Type B pancreatic cell (in vitro differentiated cells): ENCODE data around the gene OPTN. TPM values are rescaled to one million over a fixed set of nuclear protein-coding genes. Genes with fewer than 3 reads are reported as not detected.

Experiments used
- DNase-seq: peaks from one replicate; pipeline ENCODE4 v3.0.0; 2021; ENCODE audit warnings: mixed read lengths; ENCODE audit not compliant: unreplicated experiment; ENCODE audit errors: extremely low spot score
- H3K27ac Mint-ChIP-seq: 2 replicates; pipeline ENCODE4 v1.8.0; 2021; ENCODE audit warnings: mild to moderate bottlenecking, mixed read lengths
- H3K27me3 Mint-ChIP-seq: 2 replicates; pipeline ENCODE4 v1.8.0; 2021; ENCODE audit warnings: mixed read lengths
- H3K36me3 Mint-ChIP-seq: 2 replicates; pipeline ENCODE4 v1.8.0; 2021; ENCODE audit warnings: mixed read lengths
- H3K4me1 Mint-ChIP-seq: one replicate; pipeline ENCODE4 v1.8.0; 2021; ENCODE audit warnings: mixed read lengths; ENCODE audit not compliant: unreplicated experiment
- H3K4me3 Mint-ChIP-seq: 2 replicates; pipeline ENCODE4 v1.8.0; 2021; ENCODE audit warnings: mild to moderate bottlenecking, mixed read lengths
- H3K9me3 Mint-ChIP-seq: 2 replicates; pipeline ENCODE4 v1.8.0; 2021; ENCODE audit warnings: mixed read lengths
- CTCF ChIP-seq: fragments of 200-600 bp; sonication (generic); conservative IDR thresholded peaks from 2 replicates; pipeline ENCODE4 v1.5.0; 2021; ENCODE audit warnings: antibody characterized with exemption, mild to moderate bottlenecking
- total RNA-seq: library from RNA; stranded (reverse); gene quantifications from 2 replicates; pipeline ENCODE4 v1.2.1, GENCODE V29; 2021; ENCODE audit warnings: low replicate concordance

Gene OPTN
- total RNA-seq, 1 donor from 2014 or later, result 43.2 TPM

GRCh38 chr10:13100349-13101294 is 659 bp downstream of the OPTN start:
- Mint-ChIP-seq H3K36me3 (peaks cover 12% of the 10 kb centered on the region), H3K27me3 (no peaks in the 10 kb centered on the region), H3K4me1 (peaks cover 19% of the 10 kb centered on the region), H3K9me3 (peaks cover 5% of the 10 kb centered on the region), H3K27ac (peak overlapping the region; percentile 88), H3K4me3 (peak overlapping the region; percentile 86)
- DNase-seq, result no peak
- no peak for TF ChIP-seq CTCF

DNA sequence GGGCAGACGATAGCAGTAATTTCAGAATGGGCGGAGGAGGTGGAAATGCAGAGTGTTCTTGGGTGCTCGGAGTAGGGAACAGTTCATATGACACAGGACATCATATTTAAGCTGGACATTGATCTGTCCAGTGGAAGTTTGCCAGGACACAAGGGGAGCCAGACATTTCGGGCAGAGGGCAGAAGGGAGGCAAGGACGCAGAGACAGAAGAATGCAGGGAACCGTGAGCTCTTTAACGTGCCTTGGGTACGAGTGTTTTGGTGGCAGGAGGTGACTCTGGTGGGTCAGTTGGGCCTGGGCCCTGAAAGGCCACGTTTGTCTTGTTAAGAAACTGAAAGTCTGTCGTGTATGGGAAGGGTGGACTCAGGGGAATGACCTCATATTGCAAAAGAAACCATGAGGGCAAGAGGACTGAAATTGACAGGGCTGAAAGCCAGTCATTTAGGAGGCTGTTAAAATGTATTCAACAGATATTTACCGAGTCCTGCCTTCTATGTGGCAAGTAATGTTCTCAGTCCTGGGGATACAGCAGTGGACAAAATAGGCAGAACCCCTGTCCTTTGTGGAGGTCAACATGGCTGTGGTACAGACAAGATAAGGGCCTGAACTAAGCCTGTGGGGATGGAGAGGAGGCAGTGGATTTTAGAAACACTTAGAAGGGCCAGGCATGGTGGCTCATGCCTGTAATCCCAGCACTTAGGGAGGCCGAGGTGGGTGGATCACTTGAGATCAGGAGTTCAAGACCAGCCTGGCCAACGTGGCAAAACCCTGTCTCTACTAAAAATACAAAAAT is 2.2 kb downstream of the OPTN start:
- no peak for TF ChIP-seq CTCF
- Mint-ChIP-seq H3K36me3 (peaks cover 16% of the 10 kb centered on the region), H3K27ac (peak overlapping the region; percentile 72), H3K4me3 (peak overlapping the region; percentile 61), H3K27me3 (no peaks in the 10 kb centered on the region), H3K4me1 (peaks cover 19% of the 10 kb centered on the region), H3K9me3 (peaks cover 5% of the 10 kb centered on the region)
- no peak for DNase-seq

DNA sequence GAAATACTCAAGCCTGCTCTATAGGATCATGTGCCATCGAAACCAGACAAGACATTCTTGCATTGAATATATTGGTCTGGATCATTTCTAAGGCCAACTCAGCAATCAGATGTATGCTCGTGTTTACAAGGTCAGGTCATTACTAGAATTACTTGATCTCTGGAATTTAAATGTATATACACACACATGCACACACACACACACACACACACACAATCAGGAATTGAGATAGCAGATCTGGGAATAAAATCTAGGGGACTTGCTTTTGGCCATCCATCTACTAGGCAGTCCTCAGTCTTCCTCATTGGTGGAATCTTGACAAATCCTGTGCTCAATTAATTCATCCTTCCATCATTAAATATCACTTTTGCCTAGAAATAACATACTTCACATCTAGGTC is 3.6 kb downstream of the OPTN start:
- Mint-ChIP-seq H3K27ac (peak overlapping the region; percentile 59), H3K4me3 (peak overlapping the region; percentile 7), H3K9me3 (peaks cover 5% of the 10 kb centered on the region), H3K36me3 (peaks cover 16% of the 10 kb centered on the region), H3K27me3 (no peaks in the 10 kb centered on the region), H3K4me1 (peaks cover 29% of the 10 kb centered on the region)
- TF ChIP-seq CTCF, result no peak
- no peak for DNase-seq

DNA sequence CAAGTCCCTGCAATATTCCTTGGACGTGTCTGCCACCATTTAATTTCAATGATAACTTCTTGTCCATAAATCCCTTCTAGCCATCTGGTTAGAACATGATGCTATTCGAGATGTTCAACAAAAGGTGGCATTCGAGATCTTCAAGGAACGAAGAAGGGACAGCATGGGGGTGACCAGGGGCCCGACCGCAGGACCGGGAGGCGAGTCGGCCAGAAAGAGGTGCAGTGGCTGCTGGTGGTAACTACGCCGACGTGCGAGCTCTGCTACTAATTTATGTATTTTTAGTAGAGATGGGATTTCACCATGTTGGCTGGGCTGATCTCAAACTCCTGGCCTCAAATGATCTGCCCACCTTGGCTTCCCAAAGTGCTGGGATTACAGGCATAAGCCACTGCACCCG is 4.7 kb downstream of the OPTN start:
- H3K4me3 Mint-ChIP-seq, result no peak overlapping the region
- DNase-seq, result no peak
- H3K36me3 Mint-ChIP-seq, result peaks cover 16% of the 10 kb centered on the region
- peaks cover 26% of the 10 kb centered on the region for H3K4me1 Mint-ChIP-seq
- no peak for TF ChIP-seq CTCF
- peaks cover 5% of the 10 kb centered on the region for H3K9me3 Mint-ChIP-seq
- H3K27me3 Mint-ChIP-seq, result no peaks in the 10 kb centered on the region
- H3K27ac Mint-ChIP-seq, result no peak overlapping the region

DNA sequence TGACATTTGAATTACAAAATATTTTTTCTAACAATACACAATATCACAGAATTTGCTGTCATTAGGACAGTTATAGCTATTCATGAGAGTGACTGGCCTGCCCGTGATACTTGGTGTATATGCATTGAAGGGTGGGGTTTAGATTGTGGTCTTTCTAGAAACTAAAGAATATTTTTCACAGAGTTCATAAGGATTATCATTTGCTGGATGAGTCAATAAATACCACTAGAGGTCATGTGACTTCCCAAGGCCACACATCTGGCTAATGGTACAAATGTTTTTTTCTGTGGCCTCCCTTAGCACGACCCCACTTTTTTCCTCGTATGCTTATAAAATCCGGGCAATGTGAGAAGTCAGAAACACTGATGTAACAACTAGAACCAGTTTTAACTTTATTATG is 5.2 kb downstream of the OPTN start:
- Mint-ChIP-seq H3K27ac (no peak overlapping the region), H3K36me3 (peaks cover 18% of the 10 kb centered on the region), H3K4me1 (peaks cover 29% of the 10 kb centered on the region), H3K9me3 (peaks cover 5% of the 10 kb centered on the region), H3K4me3 (no peak overlapping the region), H3K27me3 (no peaks in the 10 kb centered on the region)
- no peak for TF ChIP-seq CTCF
- no peak for DNase-seq
